Endothelial cell (in vitro differentiated cells): ENCODE results near the gene PDE1C. TPM values are rescaled to one million over a fixed set of nuclear protein-coding genes. Genes with fewer than 3 reads are reported as not detected.

Experiments
- DNase-seq: peaks from one replicate; pipeline ENCODE4 v3.0.0; 2021; ENCODE audit warnings: low spot score
- H3K27ac Mint-ChIP-seq: one replicate; pipeline ENCODE4 v1.8.0; 2021; ENCODE audit warnings: mixed read lengths, inconsistent platforms; ENCODE audit not compliant: unreplicated experiment
- H3K27me3 Mint-ChIP-seq: one replicate; pipeline ENCODE4 v1.8.0; 2021; ENCODE audit warnings: mild to moderate bottlenecking, moderate library complexity, mixed read lengths, inconsistent platforms; ENCODE audit not compliant: unreplicated experiment
- H3K36me3 Mint-ChIP-seq: one replicate; pipeline ENCODE4 v1.8.0; 2021; ENCODE audit warnings: mild to moderate bottlenecking, low read depth, mixed read lengths, inconsistent platforms; ENCODE audit not compliant: unreplicated experiment
- H3K4me1 Mint-ChIP-seq: one replicate; pipeline ENCODE4 v1.8.0; 2021; ENCODE audit warnings: mild to moderate bottlenecking, mixed read lengths, inconsistent platforms; ENCODE audit not compliant: unreplicated experiment
- H3K4me3 Mint-ChIP-seq: one replicate; pipeline ENCODE4 v1.8.0; 2021; ENCODE audit warnings: mild to moderate bottlenecking, mixed read lengths, inconsistent platforms; ENCODE audit not compliant: unreplicated experiment
- H3K9me3 Mint-ChIP-seq: one replicate; pipeline ENCODE4 v1.8.0; 2021; ENCODE audit warnings: mixed read lengths, inconsistent platforms; ENCODE audit not compliant: unreplicated experiment
- total RNA-seq: library from RNA; stranded (reverse); fragmentation: NEBNext Ultra II Directional; extraction: Animal tissue kit (Norgen Biotek cat#: 25700); gene quantifications from one replicate; pipeline ENCODE4 v1.2.1, GENCODE V29; 2021; ENCODE audit not compliant: unreplicated experiment
- TF ChIP-seq, protein P1 (sequence below): fragments of 200-600 bp; sonication (generic); IDR thresholded peaks from one replicate; pipeline ENCODE4 v1.5.0; 2021; ENCODE audit warnings: antibody characterized with exemption; ENCODE audit not compliant: unreplicated experiment

Gene PDE1C
- total RNA-seq, 1 donor from 2014 or later, result 2.9 TPM

DNA sequence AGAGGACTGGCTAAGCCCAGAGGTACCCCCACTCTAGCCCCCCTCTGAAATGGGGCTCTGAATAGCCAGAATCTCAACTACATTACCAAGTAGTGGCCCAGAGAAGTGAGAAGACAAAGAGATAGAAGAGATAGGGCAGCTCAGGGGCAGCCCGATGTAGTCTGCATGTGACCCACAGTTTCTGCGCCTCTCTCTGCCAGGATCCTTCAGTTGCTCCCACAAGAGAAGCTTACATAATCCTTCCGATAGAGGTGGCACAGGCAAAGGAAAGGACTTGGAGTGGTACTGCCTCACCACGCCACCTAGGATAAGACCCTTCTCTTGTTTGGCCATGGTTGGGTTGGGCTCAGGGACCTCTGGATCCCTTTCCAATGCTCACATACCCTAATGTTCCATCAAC lies 5.4 kb upstream of the PDE1C start:
- Mint-ChIP-seq H3K9me3 (no peaks in the 10 kb centered on the region), H3K4me3 (no peak overlapping the region)
- no peak for DNase-seq

DNA sequence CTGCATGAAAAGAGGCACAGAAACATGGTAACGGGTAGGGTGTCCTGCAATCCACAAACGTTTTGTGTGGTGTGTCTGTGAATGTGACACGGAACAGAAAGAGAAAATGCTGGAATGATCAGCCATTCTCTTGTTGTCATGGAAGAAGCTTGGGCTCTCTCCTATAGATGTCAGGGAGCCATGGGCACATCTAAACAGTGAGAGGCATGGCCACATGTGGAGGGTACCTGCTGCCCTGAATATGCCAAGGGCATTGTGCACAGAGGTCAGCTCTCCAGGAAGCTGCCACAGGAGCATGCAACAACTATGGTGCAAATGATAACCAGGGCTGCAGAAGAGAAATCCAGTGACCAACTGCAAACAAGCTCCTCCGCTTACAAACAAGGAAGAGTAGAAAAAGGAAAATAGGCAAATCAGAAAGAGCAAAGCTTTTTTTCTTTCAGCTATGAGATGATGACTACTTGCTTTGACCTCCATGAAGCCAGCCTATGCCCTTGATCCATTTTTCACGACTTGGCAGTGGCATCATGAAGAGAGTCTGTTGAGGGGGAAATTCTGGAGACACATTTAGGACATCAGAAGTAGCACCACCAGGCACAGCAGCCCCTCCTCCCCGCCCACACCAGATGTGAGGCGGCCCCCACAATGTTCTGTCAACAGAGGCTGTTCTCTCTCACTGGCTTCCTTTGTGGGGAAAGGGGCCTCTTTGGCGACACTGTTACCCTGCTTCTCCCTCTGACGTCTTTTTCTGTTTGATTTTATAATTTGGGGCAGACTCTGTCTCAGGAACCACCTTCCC lies 4.8 kb upstream of the PDE1C start:
- peaks cover 4% of the 10 kb centered on the region for H3K27me3 Mint-ChIP-seq
- H3K9me3 Mint-ChIP-seq, result no peaks in the 10 kb centered on the region

More for the DNA sequence above, 5.4 kb upstream of the PDE1C start:
- Mint-ChIP-seq H3K27ac (no peak overlapping the region), H3K36me3 (no peaks in the 10 kb centered on the region), H3K27me3 (peaks cover 2% of the 10 kb centered on the region), H3K4me1 (peaks cover 2% of the 10 kb centered on the region)
- TF ChIP-seq, protein P1, sequence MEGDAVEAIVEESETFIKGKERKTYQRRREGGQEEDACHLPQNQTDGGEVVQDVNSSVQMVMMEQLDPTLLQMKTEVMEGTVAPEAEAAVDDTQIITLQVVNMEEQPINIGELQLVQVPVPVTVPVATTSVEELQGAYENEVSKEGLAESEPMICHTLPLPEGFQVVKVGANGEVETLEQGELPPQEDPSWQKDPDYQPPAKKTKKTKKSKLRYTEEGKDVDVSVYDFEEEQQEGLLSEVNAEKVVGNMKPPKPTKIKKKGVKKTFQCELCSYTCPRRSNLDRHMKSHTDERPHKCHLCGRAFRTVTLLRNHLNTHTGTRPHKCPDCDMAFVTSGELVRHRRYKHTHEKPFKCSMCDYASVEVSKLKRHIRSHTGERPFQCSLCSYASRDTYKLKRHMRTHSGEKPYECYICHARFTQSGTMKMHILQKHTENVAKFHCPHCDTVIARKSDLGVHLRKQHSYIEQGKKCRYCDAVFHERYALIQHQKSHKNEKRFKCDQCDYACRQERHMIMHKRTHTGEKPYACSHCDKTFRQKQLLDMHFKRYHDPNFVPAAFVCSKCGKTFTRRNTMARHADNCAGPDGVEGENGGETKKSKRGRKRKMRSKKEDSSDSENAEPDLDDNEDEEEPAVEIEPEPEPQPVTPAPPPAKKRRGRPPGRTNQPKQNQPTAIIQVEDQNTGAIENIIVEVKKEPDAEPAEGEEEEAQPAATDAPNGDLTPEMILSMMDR, result no peak

DNA sequence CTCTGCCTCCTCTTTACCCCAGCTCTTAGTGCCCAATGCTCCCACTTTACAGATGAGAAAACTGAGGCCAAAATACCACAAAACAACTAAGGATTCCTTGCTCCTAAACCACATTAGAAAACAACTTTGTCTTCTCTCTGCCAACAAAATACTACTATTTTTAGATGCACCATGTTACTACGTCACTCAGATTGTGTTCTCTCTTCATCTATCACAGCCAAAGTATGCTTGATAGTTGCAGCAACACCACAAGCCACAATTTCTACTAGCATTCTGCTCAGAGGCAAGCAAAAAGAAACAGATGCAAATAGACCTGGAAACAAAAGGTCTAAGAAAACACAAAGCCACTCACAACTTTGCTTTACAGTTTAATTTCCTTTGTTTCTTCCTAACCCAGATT lies 3.3 kb upstream of the PDE1C start:
- Mint-ChIP-seq H3K36me3 (no peaks in the 10 kb centered on the region), H3K9me3 (no peaks in the 10 kb centered on the region), H3K4me3 (no peak overlapping the region), H3K27me3 (peaks cover 5% of the 10 kb centered on the region), H3K4me1 (peaks cover 7% of the 10 kb centered on the region), H3K27ac (no peak overlapping the region)
- no peak for DNase-seq
- TF ChIP-seq, protein P1, result no peak

More for the DNA sequence above, 4.8 kb upstream of the PDE1C start:
- peaks cover 3% of the 10 kb centered on the region for H3K4me1 Mint-ChIP-seq
- no peaks in the 10 kb centered on the region for H3K36me3 Mint-ChIP-seq
- DNase-seq, result no peak
- H3K4me3 Mint-ChIP-seq, result no peak overlapping the region
- TF ChIP-seq, protein P1, result no peak
- H3K27ac Mint-ChIP-seq, result no peak overlapping the region

DNA sequence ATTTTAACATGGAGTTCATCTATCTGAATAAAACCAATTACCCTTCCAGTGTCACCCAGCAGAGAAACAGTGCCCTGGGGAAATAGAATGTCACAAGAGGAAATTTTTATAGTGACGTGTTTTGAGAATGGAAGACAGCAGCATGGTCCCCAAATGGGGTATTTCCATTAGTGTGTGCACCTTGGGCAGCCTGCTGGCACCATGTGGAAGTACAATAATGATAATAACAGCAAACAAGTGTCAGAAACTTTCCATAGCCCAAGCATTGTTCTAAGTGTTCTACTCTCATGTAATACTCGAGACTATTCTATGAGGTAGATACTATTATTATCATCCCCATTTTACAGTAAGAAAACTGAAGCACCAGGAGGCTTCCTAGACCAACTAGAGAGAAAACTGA lies 2.2 kb upstream of the PDE1C start:
- DNase-seq, result no peak
- peaks cover 7% of the 10 kb centered on the region for H3K4me1 Mint-ChIP-seq
- TF ChIP-seq, protein P1, result peak; percentile 28
- H3K27me3 Mint-ChIP-seq, result peaks cover 5% of the 10 kb centered on the region
- no peak overlapping the region for H3K4me3 Mint-ChIP-seq
- no peaks in the 10 kb centered on the region for H3K36me3 Mint-ChIP-seq
- H3K9me3 Mint-ChIP-seq, result no peaks in the 10 kb centered on the region
- H3K27ac Mint-ChIP-seq, result no peak overlapping the region

GRCh38 chr7:32071466-32072091 lies 1.4 kb upstream of the PDE1C start:
- peak overlapping the region; percentile 86 for H3K4me3 Mint-ChIP-seq
- TF ChIP-seq, protein P1, result no peak
- H3K27me3 Mint-ChIP-seq, result peaks cover 5% of the 10 kb centered on the region
- H3K27ac Mint-ChIP-seq, result no peak overlapping the region
- H3K36me3 Mint-ChIP-seq, result no peaks in the 10 kb centered on the region
- H3K9me3 Mint-ChIP-seq, result no peaks in the 10 kb centered on the region
- H3K4me1 Mint-ChIP-seq, result peaks cover 7% of the 10 kb centered on the region
- DNase-seq, result no peak
